ENCODE results near the gene EMC6. TPM values are rescaled to one million over a fixed set of nuclear protein-coding genes. Genes with fewer than 3 reads are reported as not detected.

EMC6 gene
- total RNA-seq, 1 donor from 2014 or later: 65.5 TPM

GRCh38 chr17:3647251-3647650 is 21.4 kb upstream of the EMC6 start:
- DNase-seq (ENCODE audit: missing footprints): peak; percentile 30
- ATAC-seq: no peak
- intact Hi-C loops (cut with DNase I): loop anchor here (5.0 kb wide), 1 partner anchor 600 kb away; no protein-coding TSS in a partner anchor

- DNase-seq (ENCODE audit: missing footprints) (peak; percentile 77), ATAC-seq (peak; percentile 67)
- intact Hi-C loops (cut with DNase I): loop anchor here (5.0 kb wide), 1 partner anchor 601 kb away; no protein-coding TSS in a partner anchor
These were observed 20.6 kb upstream of the EMC6 start for GRCh38 chr17:3647769-3648555.

- no peak for DNase-seq (ENCODE audit: missing footprints)
- ATAC-seq: no peak
- intact Hi-C loops (cut with DNase I): no loop called here
These were observed 12.8 kb upstream of the EMC6 start for GRCh38 chr17:3655766-3656165.

GRCh38 chr17:3656353-3656752 is 12.3 kb upstream of the EMC6 start:
- ATAC-seq (no peak), DNase-seq (ENCODE audit: missing footprints) (no peak)
- intact Hi-C loops (cut with DNase I): no loop called here

- intact Hi-C loops (cut with DNase I): no loop called here
- ATAC-seq (no peak), DNase-seq (ENCODE audit: missing footprints) (no peak)
These were observed 11.6 kb upstream of the EMC6 start for GRCh38 chr17:3656755-3657587.

- no peak for DNase-seq (ENCODE audit: missing footprints)
- intact Hi-C loops (cut with DNase I): no loop called here
- no peak for ATAC-seq
These were observed 11.1 kb upstream of the EMC6 start for GRCh38 chr17:3657588-3657869.

GRCh38 chr17:3657874-3658783 is 10.5 kb upstream of the EMC6 start:
- ATAC-seq: no peak
- DNase-seq (ENCODE audit: missing footprints): no peak
- intact Hi-C loops (cut with DNase I): no loop called here

- no peak for ATAC-seq
- intact Hi-C loops (cut with DNase I): no loop called here
- no peak for DNase-seq (ENCODE audit: missing footprints)
These were observed 9.7 kb upstream of the EMC6 start for GRCh38 chr17:3658784-3659449.

GRCh38 chr17:3659541-3660111 is 9.0 kb upstream of the EMC6 start:
- ATAC-seq (peak; percentile 62), DNase-seq (ENCODE audit: missing footprints) (peak; percentile 80)
- intact Hi-C loops (cut with DNase I): no loop called here

- intact Hi-C loops (cut with DNase I): no loop called here
- DNase-seq (ENCODE audit: missing footprints) (no peak), ATAC-seq (peak; percentile 24)
These were observed 8.2 kb upstream of the EMC6 start for GRCh38 chr17:3660311-3660891.

- DNase-seq (ENCODE audit: missing footprints) (peak; percentile 50), ATAC-seq (no peak)
- intact Hi-C loops (cut with DNase I): no loop called here
These were observed 5.3 kb upstream of the EMC6 start for GRCh38 chr17:3663102-3664011.

GRCh38 chr17:3665834-3666233 is 2.8 kb upstream of the EMC6 start:
- intact Hi-C loops (cut with DNase I): loop anchor here (1.0 kb wide), 1 partner anchor 30 kb away; the partner anchor contains the start of genes CTNS and SHPK
- DNase-seq (ENCODE audit: missing footprints) (peak; percentile 74), ATAC-seq (no peak)

- DNase-seq (ENCODE audit: missing footprints) (no peak), ATAC-seq (no peak)
- intact Hi-C loops (cut with DNase I): loop anchor here (1.0 kb wide), 1 partner anchor 30 kb away; the partner anchor contains the start of genes CTNS and SHPK
These were observed 2.1 kb upstream of the EMC6 start for GRCh38 chr17:3666516-3666915.

GRCh38 chr17:3667366-3668278 is 990 bp upstream of the EMC6 start:
- peak; percentile 85 for ATAC-seq
- peak; percentile 94 for DNase-seq (ENCODE audit: missing footprints)
- intact Hi-C loops (cut with DNase I): no loop called here

GRCh38 chr17:3669085-3669347 is 404 bp downstream of the EMC6 start:
- intact Hi-C loops (cut with DNase I): no loop called here
- no peak for ATAC-seq
- no peak for DNase-seq (ENCODE audit: missing footprints)

GRCh38 chr17:3669548-3669947 is 936 bp downstream of the EMC6 start:
- no peak for ATAC-seq

More at GRCh38 chr17:3669548-3669947, 936 bp downstream of the EMC6 start:
- intact Hi-C loops (cut with DNase I): no loop called here
- DNase-seq (ENCODE audit: missing footprints): no peak

All from Right ventricle myocardium inferior (tissue), 1 donor.